Mesenchymal stem cell (in vitro differentiated cells and primary cell): ENCODE measurements around the gene PPP2CA. TPM values are rescaled to one million over a fixed set of nuclear protein-coding genes. Genes with fewer than 3 reads are reported as not detected.
A peak's percentile ranks its signal among the peaks of the same experiment; 100 is the strongest.

ENCODE experiments used
- DNase-seq: peaks from one replicate; pipeline ENCODE4 v3.0.0-alpha.2; 2013
- H2AFZ ChIP-seq: one replicate; pipeline ENCODE4 v1.6.1; 2013; ENCODE audit warnings: low read depth, mild to moderate bottlenecking, control low read depth, inconsistent platforms, low read length, moderate library complexity
- H2AK5ac ChIP-seq: 2 replicates; pipeline ENCODE4 v1.6.1; 2013; ENCODE audit warnings: low read length, moderate library complexity, mild to moderate bottlenecking, inconsistent platforms; ENCODE audit not compliant: severe bottlenecking
- H2BK120ac ChIP-seq: one replicate; pipeline ENCODE4 v1.6.1; 2013; ENCODE audit warnings: low read depth, mild to moderate bottlenecking, inconsistent platforms, low read length, moderate library complexity
- H2BK12ac ChIP-seq, 2 experiments: one replicate each; pipeline ENCODE4 v1.6.1; 2013; ENCODE audit warnings: inconsistent platforms in 2 of 2, low read length in 2 of 2, mild to moderate bottlenecking in 2 of 2, moderate library complexity in 2 of 2, control low read depth in 1 of 2
- H2BK15ac ChIP-seq: one replicate; pipeline ENCODE4 v1.6.1; 2013; ENCODE audit warnings: mild to moderate bottlenecking, low read depth, inconsistent platforms; ENCODE audit not compliant: poor library complexity, severe bottlenecking
- H2BK5ac ChIP-seq: 2 replicates; pipeline ENCODE4 v1.6.1; 2013; ENCODE audit warnings: low read depth, mild to moderate bottlenecking, low read length, control low read depth, inconsistent platforms; ENCODE audit not compliant: poor library complexity, severe bottlenecking
- H3K14ac ChIP-seq, 2 experiments: one replicate each; pipeline ENCODE4 v1.6.1; 2013; ENCODE audit warnings: inconsistent platforms in 2 of 2, low read length in 2 of 2, control low read depth in 1 of 2, mild to moderate bottlenecking in 1 of 2, moderate library complexity in 1 of 2
- H3K18ac ChIP-seq, 2 experiments: one replicate each; pipeline ENCODE4 v1.6.1; 2013; ENCODE audit warnings: inconsistent platforms in 2 of 2, low read length in 2 of 2, control low read depth in 1 of 2, low read depth in 1 of 2, mild to moderate bottlenecking in 1 of 2
- H3K23ac ChIP-seq, 2 experiments: one replicate each; pipeline ENCODE4 v1.6.1; 2013; ENCODE audit warnings: inconsistent platforms in 2 of 2, low read length in 2 of 2, mild to moderate bottlenecking in 2 of 2, moderate library complexity in 2 of 2, control low read depth in 1 of 2
- H3K27ac ChIP-seq: 2 replicates; pipeline ENCODE4 v1.5.1; 2013; ENCODE audit warnings: mild to moderate bottlenecking, moderate library complexity, low read length, control low read depth, inconsistent platforms; ENCODE audit not compliant: poor library complexity, severe bottlenecking
- H3K27me3 ChIP-seq, 2 experiments: 2 replicates each; pipeline versions ENCODE4 v1.6.1 to v1.7.0; 2013; ENCODE audit warnings: low read length in 2 of 2, mild to moderate bottlenecking in 2 of 2, moderate library complexity in 2 of 2, control low read depth in 1 of 2, inconsistent platforms in 1 of 2; ENCODE audit not compliant: control insufficient read depth in 1 of 2, insufficient read depth in 1 of 2
- H3K36me3 ChIP-seq, 2 experiments: 2 replicates each; pipeline versions ENCODE4 v1.6.1 to v1.7.0; 2013; ENCODE audit warnings: low read length in 2 of 2, control low read depth in 1 of 2, inconsistent platforms in 1 of 2, low read depth in 1 of 2, mild to moderate bottlenecking in 1 of 2; ENCODE audit not compliant: insufficient read depth in 2 of 2, control insufficient read depth in 1 of 2
- H3K4ac ChIP-seq, 2 experiments: one replicate each; pipeline ENCODE4 v1.6.1; 2013; ENCODE audit warnings: inconsistent platforms in 2 of 2, low read length in 2 of 2, mild to moderate bottlenecking in 2 of 2, moderate library complexity in 2 of 2, control low read depth in 1 of 2, low read depth in 1 of 2
- H3K4me1 ChIP-seq: 2 replicates; pipeline ENCODE4 v1.6.1; 2013; ENCODE audit warnings: low read depth, low read length, control low read depth; ENCODE audit not compliant: control insufficient read depth, insufficient read depth
- H3K4me2 ChIP-seq: 2 replicates; pipeline ENCODE4 v1.6.1; 2013; ENCODE audit warnings: low read length, mild to moderate bottlenecking, inconsistent platforms; ENCODE audit not compliant: poor library complexity, severe bottlenecking
- H3K4me3 ChIP-seq, 2 experiments: 2 replicates each; pipeline versions ENCODE4 v1.5.1 to v1.7.0; 2013; ENCODE audit warnings: low read length in 2 of 2, mild to moderate bottlenecking in 2 of 2, control low read depth in 1 of 2, low read depth in 1 of 2; ENCODE audit not compliant: insufficient read depth in 1 of 2
- H3K79me1 ChIP-seq: replicated peaks from 2 replicates; pipeline ENCODE4 v1.6.1; 2013; ENCODE audit warnings: mild to moderate bottlenecking, control low read depth, low read length, inconsistent platforms; ENCODE audit not compliant: poor library complexity, severe bottlenecking
- H3K9ac ChIP-seq: 2 replicates; pipeline ENCODE4 v1.7.0; 2013; ENCODE audit warnings: mild to moderate bottlenecking, low read length, moderate library complexity
- H3K9me3 ChIP-seq: 2 replicates; pipeline ENCODE4 v1.7.0; 2013; ENCODE audit warnings: mild to moderate bottlenecking, low read length; ENCODE audit not compliant: control insufficient read depth
- H4K8ac ChIP-seq: one replicate; pipeline ENCODE4 v1.6.1; 2013; ENCODE audit warnings: inconsistent platforms, mild to moderate bottlenecking, low read length, moderate library complexity
- H4K91ac ChIP-seq: one replicate; pipeline ENCODE4 v1.6.1; 2013; ENCODE audit warnings: mild to moderate bottlenecking, low read length, inconsistent platforms
- WGBS: methylation state at CpG from one replicate; pipeline ENCODE4 v1.1.7; 2013; ENCODE audit warnings: mixed read lengths; 5-methylcytosine and 5-hydroxymethylcytosine counted together
- polyA plus RNA-seq, 2 experiments: library from polyadenylated mRNA; stranded (reverse); fragments of 200-250 nt; gene quantifications; one replicate each; pipeline ENCODE4 v1.2.3, GENCODE V29; 2013

PPP2CA gene
- polyA plus RNA-seq (2013, experiment 1 of 2) = 42.6 TPM
- 43.2 TPM for polyA plus RNA-seq (2013, experiment 2 of 2)

- Histone ChIP-seq H3K9me3 (no peaks in the 10 kb centered on the region), H3K79me1 (peaks cover 11% of the 10 kb centered on the region), H3K14ac (peak within 1 kb of the TSS in 1 of 2 experiments; percentile 100), H2BK15ac (peak within 1 kb of the TSS; percentile 94), H2BK120ac (peak within 1 kb of the TSS; percentile 92), H3K4me2 (peak within 1 kb of the TSS; percentile 71), H3K27ac (peak within 1 kb of the TSS; percentile 95), H2BK5ac (peak within 1 kb of the TSS; percentile 96), H2AK5ac (peak within 1 kb of the TSS; percentile 87), H2BK12ac (peak within 1 kb of the TSS; percentile 72 to 84), H3K4me1 (peaks cover 8% of the 10 kb centered on the region), H3K18ac (peak within 1 kb of the TSS; percentile 100), H3K36me3 (peaks cover 0 to 1% of the 10 kb centered on the region in 2 experiments), H4K8ac (peak within 1 kb of the TSS; percentile 99), H2AFZ (peak within 1 kb of the TSS; percentile 93), H3K9ac (peak within 1 kb of the TSS; percentile 99), H4K91ac (peak within 1 kb of the TSS; percentile 100), H3K27me3 (no peaks in the 10 kb centered on the region), H3K4me3 (peak within 1 kb of the TSS; percentile 97 to 100), H3K4ac (peak within 1 kb of the TSS; percentile 99 to 100), H3K23ac (peak within 1 kb of the TSS; percentile 100)
- DNase-seq = peak; percentile 98
- WGBS = under 1% methylated on average over 73 of the region's 73 CpGs
These were observed at the start of gene PPP2CA for GRCh38 chr5:134225780-134226440. Gene PPP2CA, minus strand, starts transcription at chr5:134226073. Its CDS starts 212 bp downstream, at chr5:134225861.

- Histone ChIP-seq H3K4me2 (no peak overlapping the region), H3K4me3 (no peak overlapping the region), H2BK120ac (no peak overlapping the region), H2BK12ac (no peak overlapping the region), H3K23ac (no peak overlapping the region), H3K4me1 (peaks cover 2% of the 10 kb centered on the region), H3K4ac (no peak overlapping the region), H3K79me1 (no peaks in the 10 kb centered on the region), H3K36me3 (no peaks in the 10 kb centered on the region), H2AK5ac (no peak overlapping the region), H3K27ac (no peak overlapping the region), H3K18ac (no peak overlapping the region), H3K14ac (no peak overlapping the region), H2BK15ac (no peak overlapping the region), H4K8ac (no peak overlapping the region), H3K9ac (no peak overlapping the region), H3K27me3 (no peaks in the 10 kb centered on the region), H2AFZ (no peak overlapping the region), H3K9me3 (peaks cover 5% of the 10 kb centered on the region), H2BK5ac (no peak overlapping the region), H4K91ac (no peak overlapping the region)
- no peak for DNase-seq
- WGBS = 93% methylated on average over 3 of the region's 3 CpGs
These were observed 47.9 kb upstream of the PPP2CA start for GRCh38 chr5:134273642-134274395.

- H2BK12ac ChIP-seq = no peak overlapping the region
- H3K36me3 ChIP-seq = no peaks in the 10 kb centered on the region
- no peak overlapping the region for H4K91ac ChIP-seq
- H3K4me2 ChIP-seq = no peak overlapping the region
- no peak overlapping the region for H3K9ac ChIP-seq
- no peak overlapping the region for H2AFZ ChIP-seq
- H2BK15ac ChIP-seq = no peak overlapping the region
- H3K27ac ChIP-seq = no peak overlapping the region
- no peak overlapping the region for H2BK120ac ChIP-seq
- 100% methylated on average over 1 of the region's 1 CpG for WGBS
- H3K9me3 ChIP-seq = peaks cover 5% of the 10 kb centered on the region
- no peak for DNase-seq
- no peaks in the 10 kb centered on the region for H3K27me3 ChIP-seq
- H3K23ac ChIP-seq = no peak overlapping the region
- H3K4me1 ChIP-seq = peaks cover 3% of the 10 kb centered on the region
- H3K18ac ChIP-seq = no peak overlapping the region
- H3K14ac ChIP-seq = no peak overlapping the region
- no peak overlapping the region for H3K4ac ChIP-seq
- H3K79me1 ChIP-seq = no peaks in the 10 kb centered on the region
- H3K4me3 ChIP-seq = no peak overlapping the region
- no peak overlapping the region for H2AK5ac ChIP-seq
- H4K8ac ChIP-seq = no peak overlapping the region
- no peak overlapping the region for H2BK5ac ChIP-seq
These were observed 45.2 kb upstream of the PPP2CA start for GRCh38 chr5:134271059-134271458.

GRCh38 chr5:134268919-134269318, 43.0 kb upstream of the PPP2CA start:
- Histone ChIP-seq H3K79me1 (no peaks in the 10 kb centered on the region), H2BK120ac (no peak overlapping the region), H4K91ac (no peak overlapping the region), H3K36me3 (no peaks in the 10 kb centered on the region), H3K4ac (no peak overlapping the region), H3K18ac (no peak overlapping the region), H3K9ac (no peak overlapping the region), H3K27ac (no peak overlapping the region), H4K8ac (no peak overlapping the region), H2BK15ac (no peak overlapping the region), H3K4me3 (no peak overlapping the region), H2AK5ac (no peak overlapping the region), H3K4me1 (peaks cover 2% of the 10 kb centered on the region), H3K9me3 (peaks cover 8% of the 10 kb centered on the region), H3K4me2 (no peak overlapping the region), H3K14ac (no peak overlapping the region), H2BK12ac (no peak overlapping the region), H3K23ac (no peak overlapping the region), H2AFZ (no peak overlapping the region), H2BK5ac (no peak overlapping the region), H3K27me3 (no peaks in the 10 kb centered on the region)
- WGBS = 98% methylated on average over 4 of the region's 4 CpGs
- DNase-seq = no peak
